Activated T-cell treated with anti-CD3 and anti-CD28 coated beads, Interleukin-2, amount 50 U/mL, for 48 hours (primary cell): ENCODE data around the gene DIAPH1.
A peak's percentile ranks its signal among the peaks of the same experiment; 100 is the strongest.

Experiments used
- DNase-seq, 2 experiments: peaks; one replicate each; pipeline ENCODE4 v3.0.0-alpha.2; 2020

The DIAPH1 gene

GRCh38 chr5:141517880-141518617 lies 100.8 kb downstream of the DIAPH1 start:
- DNase-seq, result no peak

GRCh38 chr5:141517312-141517711 lies 101.5 kb downstream of the DIAPH1 start:
- DNase-seq, result no peak

- DNase-seq, result no peak
These were observed 102.2 kb downstream of the DIAPH1 start for GRCh38 chr5:141516672-141517025.

GRCh38 chr5:141515946-141516671 lies 102.7 kb downstream of the DIAPH1 start:
- no peak for DNase-seq

GRCh38 chr5:141515141-141515540 lies 103.7 kb downstream of the DIAPH1 start:
- no peak for DNase-seq

GRCh38 chr5:141514330-141515133 lies 104.3 kb downstream of the DIAPH1 start:
- no peak for DNase-seq

GRCh38 chr5:141513627-141514329 lies 105.0 kb downstream of the DIAPH1 start:
- peak; percentile 69 to 80 for DNase-seq

GRCh38 chr5:141512911-141513626 lies 105.7 kb downstream of the DIAPH1 start:
- DNase-seq, result peak; percentile 63 to 69

- peak; percentile 91 to 92 for DNase-seq
These were observed 106.3 kb downstream of the DIAPH1 start for GRCh38 chr5:141512390-141512910.

GRCh38 chr5:141511771-141512325 lies 107.0 kb downstream of the DIAPH1 start:
- no peak for DNase-seq

- no peak for DNase-seq
These were observed 107.8 kb downstream of the DIAPH1 start for GRCh38 chr5:141510850-141511601.

GRCh38 chr5:141510160-141510559 lies 108.6 kb downstream of the DIAPH1 start:
- no peak for DNase-seq

- peak; percentile 38 to 47 for DNase-seq
These were observed 109.8 kb downstream of the DIAPH1 start for GRCh38 chr5:141508798-141509611.

GRCh38 chr5:141508440-141508797 lies 110.4 kb downstream of the DIAPH1 start:
- no peak for DNase-seq

- DNase-seq, result no peak
These were observed 111.3 kb downstream of the DIAPH1 start for GRCh38 chr5:141507387-141508091.

- DNase-seq, result no peak
These were observed 112.2 kb downstream of the DIAPH1 start for GRCh38 chr5:141506381-141507155.

GRCh38 chr5:141504216-141504615 lies 114.6 kb downstream of the DIAPH1 start:
- no peak for DNase-seq

- DNase-seq, result no peak
These were observed 115.1 kb downstream of the DIAPH1 start for GRCh38 chr5:141503681-141504080.

GRCh38 chr5:141501761-141502160 lies 117.0 kb downstream of the DIAPH1 start:
- DNase-seq, result no peak
